NB4 (cell line): ENCODE measurements around the gene CEP192.

Experiments
- CTCF ChIP-seq: IDR thresholded peaks from one replicate; pipeline ENCODE4 v1.5.1; 2012; ENCODE audit warnings: low read depth, low read length
- POLR2A ChIP-seq: IDR thresholded peaks from 2 replicates; pipeline ENCODE4 v1.6.1; 2011; ENCODE audit warnings: mild to moderate bottlenecking; ENCODE audit not compliant: insufficient read length; ENCODE audit errors: extremely low read depth

GRCh38 chr18:13025233-13025632 is 34.1 kb downstream of the CEP192 start:
- no peak for TF ChIP-seq CTCF
- no peak for TF ChIP-seq POLR2A
